Mucosa of descending colon (tissue), 3 donors: Measurements from ENCODE around the gene KRR1. TPM values are rescaled to one million over a fixed set of nuclear protein-coding genes. Genes with fewer than 3 reads are reported as not detected.

Experiments used
- ATAC-seq: fragments of 200-7000 bp; cut with Tn5 transposase; one replicate; pipeline ENCODE4 v1.9.1; 2020; ENCODE audit warnings: mild to moderate bottlenecking, moderate library complexity
- DNase-seq, 3 donors: peaks; one replicate each; pipeline ENCODE4 v3.0.0-alpha.2; 2020
- H3K36me3 ChIP-seq: fragments of 200-600 bp; one replicate; pipeline ENCODE4 v1.8.0; 2021; ENCODE audit warnings: low read depth, mild to moderate bottlenecking
- H3K4me1 ChIP-seq: fragments of 200-600 bp; one replicate; pipeline ENCODE4 v1.8.0; 2021; ENCODE audit warnings: low read depth, mild to moderate bottlenecking
- H3K4me3 ChIP-seq: fragments of 200-600 bp; one replicate; pipeline ENCODE4 v1.8.0; 2021; ENCODE audit warnings: mild to moderate bottlenecking
- H3K9me3 ChIP-seq: fragments of 200-600 bp; one replicate; pipeline ENCODE4 v1.8.0; 2021; ENCODE audit warnings: mild to moderate bottlenecking
- intact Hi-C, 2 donors: fragments of 100-400 bp; cut with DNase I in 1 of 2; cut with micrococcal nuclease in 1 of 2; formaldehyde crosslinking; loops; one replicate each; pipeline versions ENCODE4 v1.11.0 to v1.11.1; 2022; cut with DNase I, micrococcal nuclease
- total RNA-seq, 3 donors: library from RNA; stranded (reverse); fragmentation: NEBNext Ultra II Directional in 2 of 3; extraction: Animal tissue kit (Norgen Biotek cat#: 25700) in 2 of 3; gene quantifications; one replicate each; pipeline versions ENCODE4 v1.2.1 to v1.2.4, GENCODE V29; 2021 to 2023
- TF ChIP-seq, protein P1 (sequence below): fragments of 200-600 bp; IDR thresholded peaks from one replicate; pipeline ENCODE4 v1.8.0; 2022; ENCODE audit warnings: antibody characterized with exemption, mild to moderate bottlenecking
- donor health status: DM: no; HTN: no; CAD: no; lungs with moderate emphysema.
- donor health status: DM: no; HTN: no; CAD: no.
- donor health status: DM: no; HTN: yes; CAD: no.

The KRR1 gene
- total RNA-seq, 3 donors from 2014 or later, result 34.1 to 48.5 (median 34.8) TPM

DNA sequence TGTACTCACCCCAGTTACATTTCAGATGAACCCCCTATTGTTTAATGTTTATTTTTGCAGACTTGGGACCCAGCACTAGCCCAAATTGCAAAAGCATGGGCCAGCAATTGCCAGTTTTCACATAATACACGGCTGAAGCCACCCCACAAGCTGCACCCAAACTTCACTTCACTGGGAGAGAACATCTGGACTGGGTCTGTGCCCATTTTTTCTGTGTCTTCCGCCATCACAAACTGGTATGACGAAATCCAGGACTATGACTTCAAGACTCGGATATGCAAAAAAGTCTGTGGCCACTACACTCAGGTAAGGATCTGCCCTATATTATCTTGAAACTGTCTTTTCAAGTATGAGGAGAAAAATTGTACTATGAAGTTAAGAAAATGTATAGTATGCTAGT, 29.6 kb downstream of the KRR1 start:
- no peak for ATAC-seq
- TF ChIP-seq, protein P1, sequence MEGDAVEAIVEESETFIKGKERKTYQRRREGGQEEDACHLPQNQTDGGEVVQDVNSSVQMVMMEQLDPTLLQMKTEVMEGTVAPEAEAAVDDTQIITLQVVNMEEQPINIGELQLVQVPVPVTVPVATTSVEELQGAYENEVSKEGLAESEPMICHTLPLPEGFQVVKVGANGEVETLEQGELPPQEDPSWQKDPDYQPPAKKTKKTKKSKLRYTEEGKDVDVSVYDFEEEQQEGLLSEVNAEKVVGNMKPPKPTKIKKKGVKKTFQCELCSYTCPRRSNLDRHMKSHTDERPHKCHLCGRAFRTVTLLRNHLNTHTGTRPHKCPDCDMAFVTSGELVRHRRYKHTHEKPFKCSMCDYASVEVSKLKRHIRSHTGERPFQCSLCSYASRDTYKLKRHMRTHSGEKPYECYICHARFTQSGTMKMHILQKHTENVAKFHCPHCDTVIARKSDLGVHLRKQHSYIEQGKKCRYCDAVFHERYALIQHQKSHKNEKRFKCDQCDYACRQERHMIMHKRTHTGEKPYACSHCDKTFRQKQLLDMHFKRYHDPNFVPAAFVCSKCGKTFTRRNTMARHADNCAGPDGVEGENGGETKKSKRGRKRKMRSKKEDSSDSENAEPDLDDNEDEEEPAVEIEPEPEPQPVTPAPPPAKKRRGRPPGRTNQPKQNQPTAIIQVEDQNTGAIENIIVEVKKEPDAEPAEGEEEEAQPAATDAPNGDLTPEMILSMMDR, result no peak
- intact Hi-C loops, result no loop called here

DNA sequence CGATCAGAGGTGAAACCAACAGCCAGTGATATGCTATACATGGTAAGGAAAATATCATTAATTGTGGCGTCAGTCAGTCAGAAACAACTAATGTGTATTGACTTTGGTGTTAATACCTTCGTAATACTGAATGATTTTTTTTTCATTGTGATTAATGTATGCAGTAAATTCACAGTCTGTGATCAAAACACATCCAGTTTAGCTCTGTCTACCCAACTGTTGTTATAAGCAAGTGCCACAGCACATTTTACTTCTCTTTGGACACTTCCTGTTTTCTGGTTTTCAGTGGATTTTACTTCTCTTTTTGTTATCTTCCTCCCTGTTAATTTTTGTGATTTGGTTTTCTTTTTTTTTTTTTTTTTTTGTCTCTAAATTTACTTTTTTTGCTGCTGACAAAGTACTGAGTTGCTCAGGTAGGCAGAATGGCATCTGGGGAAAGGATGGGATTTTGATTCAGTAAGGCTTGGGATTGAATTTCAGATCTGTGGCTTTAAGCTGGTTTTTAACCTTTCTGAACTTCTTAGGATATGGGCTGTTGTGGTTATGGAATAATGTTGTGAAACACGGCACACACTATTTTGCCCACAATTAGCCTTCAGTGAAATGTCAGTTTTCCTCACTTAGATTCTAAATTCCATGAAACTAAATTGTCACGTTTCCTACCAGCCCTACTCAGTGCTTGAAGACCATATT, 30.2 kb downstream of the KRR1 start:
- intact Hi-C loops, result no loop called here
- no peaks in the 10 kb centered on the region for H3K9me3 ChIP-seq
- TF ChIP-seq, protein P1, result no peak
- no peaks in the 10 kb centered on the region for H3K36me3 ChIP-seq
- DNase-seq, result no peak
- H3K4me1 ChIP-seq, result no peaks in the 10 kb centered on the region
- peak; percentile 37 for ATAC-seq
- no peak overlapping the region for H3K4me3 ChIP-seq

More for the DNA sequence above, 29.6 kb downstream of the KRR1 start:
- H3K9me3 ChIP-seq, result no peaks in the 10 kb centered on the region
- no peak for DNase-seq
- no peaks in the 10 kb centered on the region for H3K36me3 ChIP-seq
- H3K4me1 ChIP-seq, result no peaks in the 10 kb centered on the region
- H3K4me3 ChIP-seq, result no peak overlapping the region

DNA sequence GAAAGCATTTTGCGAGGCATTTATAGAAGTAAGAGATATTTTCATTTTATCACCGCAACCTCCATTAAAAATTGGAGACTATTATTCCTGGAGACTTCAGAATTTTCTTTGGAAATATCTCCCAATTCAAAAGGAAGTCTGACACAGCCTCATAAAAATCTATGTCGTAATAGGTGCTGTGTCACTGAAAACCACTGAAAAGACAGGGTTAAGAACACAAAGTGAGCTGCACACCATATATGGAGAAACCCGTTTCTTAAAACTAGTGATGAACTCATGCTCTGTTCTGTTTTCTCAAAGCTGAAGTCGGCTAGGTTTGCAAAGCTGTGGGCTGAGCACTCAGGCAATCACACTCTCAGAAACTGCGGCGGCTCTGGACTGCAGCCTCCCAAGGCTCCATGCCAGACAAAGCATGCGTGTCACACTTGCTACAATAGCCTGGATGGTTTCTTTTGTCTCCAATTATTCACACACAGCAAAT, 30.9 kb downstream of the KRR1 start, which contains the start of gene GLIPR1:
Gene GLIPR1, plus strand, starts transcription at position 287 of the 481 bp plus-strand sequence. Its CDS starts 126 bp downstream, at position 413.
- TF ChIP-seq, protein P1, result no peak
- peak; percentile 87 for ATAC-seq
- no peaks in the 10 kb centered on the region for H3K9me3 ChIP-seq
- no peak within 1 kb of the TSS for H3K4me3 ChIP-seq
- DNase-seq, result peak; percentile 58 to 77 (median 64)
- no peaks in the 10 kb centered on the region for H3K36me3 ChIP-seq
- intact Hi-C loops, result no loop called here
- H3K4me1 ChIP-seq, result no peaks in the 10 kb centered on the region

DNA sequence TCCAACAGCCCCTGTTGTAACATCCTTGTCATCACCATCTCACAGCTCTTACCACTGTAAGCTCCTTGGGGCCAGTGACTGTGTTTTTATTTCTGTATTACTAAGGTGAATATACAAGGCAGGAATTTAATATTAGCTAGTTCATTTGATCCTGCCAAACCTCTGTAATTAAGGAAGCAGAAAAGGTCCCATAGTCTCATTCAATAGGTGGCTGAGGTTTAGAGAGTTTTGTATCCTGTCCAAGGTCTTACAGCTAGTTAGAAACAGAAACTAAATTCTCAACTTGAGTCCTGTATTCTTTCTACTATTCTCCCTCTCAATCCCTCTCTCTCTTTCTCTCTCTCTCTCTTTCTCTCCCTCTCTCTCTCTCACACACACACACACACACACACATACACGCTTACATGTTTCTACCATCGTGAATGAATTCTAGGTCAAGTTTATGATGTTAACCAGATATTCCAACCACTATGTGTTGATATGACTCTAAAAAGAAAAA, 31.4 kb downstream of the KRR1 start:
- ATAC-seq (peak; percentile 54), DNase-seq (no peak)
- Histone ChIP-seq H3K4me3 (no peak overlapping the region), H3K4me1 (no peaks in the 10 kb centered on the region), H3K36me3 (no peaks in the 10 kb centered on the region), H3K9me3 (no peaks in the 10 kb centered on the region)
- intact Hi-C loops, result no loop called here
- TF ChIP-seq, protein P1, result no peak

DNA sequence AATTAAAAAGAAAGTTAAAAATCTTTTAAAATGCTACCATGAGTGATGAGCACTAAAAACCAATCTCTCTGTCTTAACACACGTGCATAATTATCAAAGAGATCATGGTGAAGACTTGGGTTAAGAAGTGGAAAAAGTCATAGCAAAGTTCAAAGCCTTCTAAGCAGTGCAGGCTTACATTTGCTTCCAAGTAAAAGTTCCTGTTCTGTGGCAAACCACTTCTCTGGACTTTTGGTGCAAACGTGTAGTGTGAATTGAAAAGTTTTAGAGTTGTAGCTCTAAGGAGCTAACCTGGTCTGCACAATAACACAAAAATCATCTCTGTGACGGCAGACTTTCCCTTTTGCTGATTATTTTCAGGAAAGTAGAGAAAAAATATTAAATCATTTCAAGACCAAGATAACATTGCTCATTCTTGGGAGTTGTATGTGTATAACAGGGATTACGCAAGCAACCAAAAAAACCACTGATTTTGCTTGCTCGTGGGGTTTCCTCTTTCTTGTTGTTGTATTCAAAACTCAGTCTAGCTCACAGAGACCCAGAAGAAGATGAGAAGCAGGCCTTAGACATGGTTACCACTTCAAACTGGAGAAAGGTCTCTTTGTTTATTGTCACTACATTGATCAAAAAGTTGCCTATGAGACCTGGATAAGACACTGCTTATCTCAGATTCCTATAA, 33.2 kb downstream of the KRR1 start:
- Histone ChIP-seq H3K4me3 (no peak overlapping the region), H3K36me3 (no peaks in the 10 kb centered on the region), H3K4me1 (no peaks in the 10 kb centered on the region), H3K9me3 (no peaks in the 10 kb centered on the region)
- DNase-seq (peak in 1 of 3 donors; percentile 40), ATAC-seq (peak; percentile 45)
- TF ChIP-seq, protein P1, result peak; percentile 4
- intact Hi-C loops, result no loop called here
